Skeletal muscle tissue (tissue), 4 donors: ENCODE data around the gene U2AF2. TPM values are rescaled to one million over a fixed set of nuclear protein-coding genes. Genes with fewer than 3 reads are reported as not detected.

Source experiments
- H3K27ac ChIP-seq: one replicate; pipeline ENCODE4 v1.7.0; 2013; ENCODE audit warnings: mild to moderate bottlenecking, low read depth, low read length, inconsistent platforms
- H3K27me3 ChIP-seq, 3 donors: one replicate each; pipeline ENCODE4 v1.7.0; 2013; ENCODE audit warnings: low read length in 3 of 3; ENCODE audit not compliant: control insufficient read depth in 3 of 3, insufficient read depth in 3 of 3
- H3K36me3 ChIP-seq, 3 donors: one replicate each; pipeline ENCODE4 v1.7.0; 2013; ENCODE audit warnings: low read length in 3 of 3; ENCODE audit not compliant: control insufficient read depth in 3 of 3, insufficient read depth in 3 of 3
- H3K4me1 ChIP-seq, 3 donors: one replicate each; pipeline ENCODE4 v1.7.0; 2013; ENCODE audit warnings: low read length in 3 of 3, mild to moderate bottlenecking in 3 of 3; ENCODE audit not compliant: control insufficient read depth in 3 of 3, insufficient read depth in 3 of 3
- H3K4me3 ChIP-seq, 3 donors: one replicate each; pipeline ENCODE4 v1.7.0; 2013; ENCODE audit warnings: low read length in 3 of 3
- H3K9ac ChIP-seq, 3 donors: one replicate each; pipeline ENCODE4 v1.7.0; 2013; ENCODE audit warnings: low read length in 3 of 3, mild to moderate bottlenecking in 3 of 3, moderate library complexity in 2 of 3, low read depth in 1 of 3
- H3K9me3 ChIP-seq, 3 donors: one replicate each; pipeline ENCODE4 v1.7.0; 2013; ENCODE audit warnings: low read length in 3 of 3; ENCODE audit not compliant: control insufficient read depth in 3 of 3
- total RNA-seq: library from RNA; depleted of rRNA; stranded (reverse); fragments of >200 nt; gene quantifications from one replicate; pipeline ENCODE4 v1.2.3, GENCODE V29; 2014
- donor health status: Osteomylitis.

The U2AF2 gene
- total RNA-seq, 1 donor from 2014 or later: 52.2 TPM

DNA sequence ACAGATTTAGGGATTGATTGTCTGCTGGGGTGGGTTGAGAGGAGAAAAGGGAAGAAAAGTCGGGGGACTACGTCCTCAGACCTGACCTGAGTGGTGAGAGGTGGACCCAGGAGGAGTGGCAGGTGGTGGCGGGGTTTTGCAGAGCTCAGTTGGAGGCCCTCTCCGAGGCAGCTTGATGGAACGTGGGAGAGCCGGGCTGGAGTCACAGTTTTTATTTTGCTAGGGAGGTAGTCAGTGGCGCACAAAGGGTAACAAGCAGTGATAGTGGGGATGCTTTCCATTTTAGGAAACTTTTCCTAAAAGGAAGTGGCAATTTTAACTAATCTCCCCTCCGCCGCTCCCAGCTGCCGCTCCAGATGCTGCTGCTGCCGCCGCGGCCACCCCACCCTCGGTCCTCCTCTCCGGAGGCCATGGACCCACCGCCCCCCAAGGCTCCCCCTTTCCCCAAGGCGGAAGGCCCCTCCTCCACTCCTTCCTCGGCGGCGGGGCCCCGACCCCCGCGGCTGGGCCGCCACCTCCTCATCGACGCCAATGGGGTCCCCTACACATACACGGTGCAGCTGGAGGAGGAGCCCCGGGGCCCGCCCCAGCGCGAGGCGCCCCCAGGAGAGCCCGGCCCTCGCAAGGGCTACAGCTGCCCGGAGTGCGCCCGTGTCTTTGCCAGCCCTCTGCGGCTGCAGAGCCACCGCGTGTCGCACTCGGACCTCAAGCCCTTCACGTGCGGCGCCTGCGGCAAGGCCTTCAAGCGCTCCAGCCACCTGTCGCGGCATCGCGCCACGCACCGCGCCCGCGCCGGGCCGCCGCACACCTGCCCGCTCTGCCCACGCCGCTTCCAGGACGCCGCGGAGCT lies 12.5 kb upstream of the U2AF2 start:
- H3K4me3 ChIP-seq: peak overlapping the region; percentile 81 to 87 (median 86)
- H3K36me3 ChIP-seq: peaks cover 10 to 17% (median 14%) of the 10 kb centered on the region in 3 donors
- no peaks in the 10 kb centered on the region for H3K9me3 ChIP-seq
- H3K4me1 ChIP-seq: peaks cover 58 to 67% (median 65%) of the 10 kb centered on the region in 3 donors
- peak overlapping the region; percentile 85 for H3K27ac ChIP-seq
- peak overlapping the region; percentile 52 to 87 (median 78) for H3K9ac ChIP-seq
- H3K27me3 ChIP-seq: no peaks in the 10 kb centered on the region

DNA sequence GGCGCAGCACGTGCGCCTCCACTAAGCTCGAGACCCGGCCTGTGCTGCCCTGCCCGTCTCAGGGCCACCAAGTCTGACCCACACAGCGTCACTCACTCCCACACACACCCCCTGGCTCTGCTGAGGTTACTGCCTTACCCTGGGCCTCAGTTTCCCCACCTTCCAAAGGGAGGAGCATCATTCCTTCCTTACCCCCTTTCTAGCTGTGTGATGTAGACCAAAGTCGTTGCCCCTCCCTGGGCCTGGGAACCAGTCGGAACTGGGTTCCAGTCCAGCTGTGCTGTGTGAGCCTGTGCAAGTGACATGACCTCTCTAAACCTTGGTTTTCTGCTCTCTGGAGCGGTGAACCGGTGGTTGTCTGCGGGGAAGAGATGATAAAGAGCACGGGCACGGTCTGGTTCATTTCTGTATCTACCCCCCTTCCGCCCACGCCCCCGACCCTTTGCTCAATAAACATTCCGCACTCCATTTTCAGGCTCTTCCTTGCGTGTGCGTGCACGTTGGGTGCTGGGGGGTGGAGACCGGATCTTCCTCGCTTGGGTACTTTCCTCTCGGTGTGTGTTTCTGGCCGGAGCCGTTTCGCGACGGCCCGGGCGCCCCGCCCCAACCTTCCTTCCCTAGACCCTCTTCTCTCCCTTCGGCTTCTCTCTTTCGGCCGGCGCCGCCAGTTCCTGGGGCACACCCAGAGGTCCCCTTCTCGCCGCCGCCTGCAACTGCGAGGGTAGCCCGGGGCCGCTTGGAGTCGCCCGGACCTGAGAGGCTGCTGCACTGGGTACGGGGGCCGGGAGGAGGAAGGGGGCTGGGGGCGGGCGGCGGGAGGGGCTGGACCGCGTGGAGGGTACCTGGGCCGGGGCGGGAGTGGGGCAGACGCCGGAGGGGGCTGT lies 11.6 kb upstream of the U2AF2 start, which contains the start of gene ZNF581:
Gene ZNF581 (plus strand): TSS at position 647 of the 884 bp plus-strand sequence. CDS start 923 bp downstream, outside the sequence.
- Histone ChIP-seq H3K4me1 (peaks cover 55 to 63% (median 61%) of the 10 kb centered on the region in 3 donors), H3K4me3 (peak within 1 kb of the TSS; percentile 81 to 86 (median 81))

DNA sequence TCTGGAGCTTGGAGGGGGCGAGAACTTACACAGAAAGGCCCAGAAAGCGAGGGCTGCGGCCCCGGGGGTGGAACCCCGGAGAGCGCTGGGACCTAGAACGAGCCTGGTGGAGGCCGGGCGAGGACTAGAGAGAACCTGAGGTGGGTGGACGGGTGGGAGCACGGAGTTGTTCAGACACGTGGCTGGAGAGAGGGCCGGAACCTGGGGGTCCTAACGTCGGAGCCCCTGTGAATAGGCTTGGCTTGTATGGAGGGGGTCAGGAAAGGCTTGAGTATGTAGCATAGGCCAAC lies 11.0 kb upstream of the U2AF2 start:
- H3K27ac ChIP-seq: peak overlapping the region; percentile 65
- peaks cover 10 to 14% (median 10%) of the 10 kb centered on the region in 3 donors for H3K36me3 ChIP-seq
- H3K4me3 ChIP-seq: peak overlapping the region; percentile 81 to 82 (median 81)
- H3K9me3 ChIP-seq: no peaks in the 10 kb centered on the region
- H3K27me3 ChIP-seq: no peaks in the 10 kb centered on the region
- H3K9ac ChIP-seq: peak overlapping the region; percentile 78 to 87 (median 82)
- peaks cover 58 to 63% (median 63%) of the 10 kb centered on the region in 3 donors for H3K4me1 ChIP-seq

More for the DNA sequence above, 11.6 kb upstream of the U2AF2 start, which contains the start of gene ZNF581:
- Histone ChIP-seq H3K9me3 (no peaks in the 10 kb centered on the region), H3K27me3 (no peaks in the 10 kb centered on the region), H3K9ac (peak within 1 kb of the TSS; percentile 78 to 87 (median 82)), H3K36me3 (peaks cover 10 to 14% (median 12%) of the 10 kb centered on the region in 3 donors), H3K27ac (peak within 1 kb of the TSS; percentile 65)

DNA sequence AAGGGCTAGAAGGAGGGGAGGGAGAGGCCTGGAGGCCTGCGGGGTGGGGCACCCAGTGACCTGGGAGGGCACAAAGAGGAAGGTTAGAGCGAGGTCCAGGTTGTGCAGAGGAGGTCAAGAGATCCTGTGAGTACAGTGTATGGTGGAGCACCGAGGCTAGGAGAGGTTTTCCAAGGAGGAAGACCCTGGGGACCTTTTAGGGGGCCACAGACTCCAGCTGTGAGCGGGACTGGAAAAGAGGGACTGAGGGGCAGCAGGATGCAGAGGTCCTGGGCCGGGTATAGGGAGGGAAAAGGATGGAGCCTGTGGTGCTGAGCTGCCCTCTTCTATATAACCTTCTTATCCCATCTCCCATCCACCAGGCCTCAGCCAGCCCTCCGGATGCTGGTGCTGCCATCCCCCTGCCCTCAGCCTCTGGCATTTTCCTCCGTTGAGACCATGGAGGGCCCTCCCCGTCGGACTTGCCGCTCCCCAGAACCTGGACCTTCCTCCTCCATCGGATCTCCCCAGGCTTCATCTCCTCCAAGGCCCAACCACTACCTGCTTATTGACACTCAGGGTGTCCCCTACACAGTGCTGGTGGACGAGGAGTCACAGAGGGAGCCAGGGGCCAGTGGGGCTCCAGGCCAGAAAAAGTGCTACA lies 10.5 kb upstream of the U2AF2 start:
- H3K9me3 ChIP-seq: no peaks in the 10 kb centered on the region
- peak overlapping the region; percentile 81 to 82 (median 81) for H3K4me3 ChIP-seq
- peak overlapping the region; percentile 78 to 87 (median 82) for H3K9ac ChIP-seq
- H3K36me3 ChIP-seq: peaks cover 10 to 14% (median 10%) of the 10 kb centered on the region in 3 donors
- no peaks in the 10 kb centered on the region for H3K27me3 ChIP-seq
- peaks cover 57 to 63% (median 63%) of the 10 kb centered on the region in 3 donors for H3K4me1 ChIP-seq
- peak overlapping the region; percentile 65 for H3K27ac ChIP-seq

DNA sequence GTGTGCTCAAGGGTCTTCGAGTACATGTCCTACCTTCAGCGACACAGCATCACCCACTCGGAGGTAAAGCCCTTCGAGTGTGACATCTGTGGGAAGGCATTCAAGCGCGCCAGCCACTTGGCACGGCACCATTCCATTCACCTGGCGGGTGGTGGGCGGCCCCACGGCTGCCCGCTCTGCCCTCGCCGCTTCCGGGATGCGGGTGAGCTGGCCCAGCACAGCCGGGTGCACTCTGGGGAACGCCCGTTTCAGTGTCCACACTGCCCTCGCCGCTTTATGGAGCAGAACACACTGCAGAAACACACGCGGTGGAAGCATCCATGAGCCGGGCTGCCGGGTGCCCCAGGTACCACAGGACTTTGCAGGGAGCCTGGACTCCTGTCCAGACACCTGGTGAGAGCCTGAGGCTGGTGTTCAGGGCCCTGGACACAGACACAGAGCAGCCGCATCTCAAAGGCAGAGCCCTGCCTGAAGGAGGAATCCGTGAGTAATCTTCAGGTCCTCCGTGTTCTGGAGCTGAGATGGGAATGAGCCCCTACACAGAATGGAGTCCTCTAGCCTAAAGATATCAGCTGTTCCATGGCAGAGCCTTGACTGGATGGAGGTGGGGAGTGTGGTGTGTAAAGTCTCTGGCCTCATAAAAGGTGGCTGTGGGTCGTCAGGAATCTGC lies 9.9 kb upstream of the U2AF2 start:
- H3K27me3 ChIP-seq: no peaks in the 10 kb centered on the region
- no peak overlapping the region for H3K27ac ChIP-seq
- H3K4me1 ChIP-seq: peaks cover 57 to 61% (median 60%) of the 10 kb centered on the region in 3 donors
- no peaks in the 10 kb centered on the region for H3K9me3 ChIP-seq
- H3K9ac ChIP-seq: peak overlapping the region in 1 of 3 donors; percentile 78
- peaks cover 10 to 14% (median 10%) of the 10 kb centered on the region in 3 donors for H3K36me3 ChIP-seq
- peak overlapping the region in 1 of 3 donors; percentile 82 for H3K4me3 ChIP-seq

DNA sequence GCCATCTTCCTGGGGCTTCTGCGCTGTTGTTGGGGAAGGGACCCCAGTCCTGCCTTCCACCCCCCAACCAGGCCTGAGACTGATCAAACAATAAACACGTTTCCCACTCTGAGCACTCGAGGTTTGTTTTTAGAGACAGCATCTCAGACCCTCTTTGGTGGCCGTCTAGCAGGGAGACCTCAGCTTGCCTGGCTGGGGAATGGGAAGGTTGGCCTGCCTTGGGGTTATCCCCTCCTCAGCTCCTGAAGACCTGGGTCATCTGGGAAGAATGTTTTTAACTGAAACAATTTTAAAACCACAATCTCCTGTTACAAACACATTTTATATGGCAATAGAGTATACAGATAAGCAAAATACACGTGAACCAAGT lies 9.3 kb upstream of the U2AF2 start:
- Histone ChIP-seq H3K4me3 (no peak overlapping the region), H3K27me3 (no peaks in the 10 kb centered on the region), H3K9ac (no peak overlapping the region), H3K9me3 (no peaks in the 10 kb centered on the region), H3K4me1 (peaks cover 52 to 56% (median 55%) of the 10 kb centered on the region in 3 donors), H3K36me3 (peaks cover 10 to 14% (median 12%) of the 10 kb centered on the region in 3 donors), H3K27ac (no peak overlapping the region)

DNA sequence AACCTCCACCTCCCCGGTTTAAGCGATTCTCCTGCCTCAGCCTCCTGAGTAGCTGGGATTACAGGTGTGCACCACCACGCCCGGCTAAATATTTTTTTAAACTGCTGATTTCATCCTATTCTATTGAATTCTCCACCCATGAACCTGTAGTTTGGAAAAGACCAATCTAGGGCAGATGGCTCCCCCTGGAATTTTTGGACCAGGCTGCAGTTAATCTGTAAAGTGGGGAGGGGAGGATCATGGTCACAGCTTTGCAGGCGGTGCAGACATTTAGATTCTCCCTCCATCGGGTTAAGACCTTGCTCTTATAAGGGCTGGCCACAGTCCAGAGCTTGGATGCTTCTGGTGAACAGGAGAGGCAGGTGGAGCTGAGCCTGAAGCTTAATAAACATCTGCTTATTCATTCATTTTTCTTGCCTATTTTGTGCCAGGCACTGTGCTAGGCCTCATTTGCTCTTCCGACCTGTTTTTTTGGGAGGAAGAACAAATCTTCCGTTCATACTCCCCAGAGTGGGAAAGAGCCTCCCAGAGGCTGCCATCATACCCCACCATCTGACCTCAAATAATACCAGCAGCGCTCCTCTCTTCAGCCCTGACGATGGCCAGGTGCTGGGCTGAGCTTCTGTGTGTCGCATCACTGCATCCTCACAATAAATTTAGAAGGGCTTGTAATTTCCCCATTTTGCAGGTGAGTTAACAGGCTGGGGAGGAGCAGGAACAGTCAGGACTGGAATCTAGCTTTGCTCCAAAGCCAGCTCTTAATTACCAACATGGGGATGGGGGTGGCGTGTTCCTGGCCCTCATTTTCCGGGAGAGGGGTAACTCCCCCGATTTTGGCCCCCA lies 7.7 kb upstream of the U2AF2 start:
- Histone ChIP-seq H3K36me3 (peaks cover 12 to 15% (median 14%) of the 10 kb centered on the region in 3 donors), H3K9ac (peak overlapping the region; percentile 80 to 88 (median 87)), H3K27me3 (no peaks in the 10 kb centered on the region), H3K4me1 (peaks cover 45 to 51% (median 46%) of the 10 kb centered on the region in 3 donors), H3K4me3 (peak overlapping the region; percentile 78 to 87 (median 85)), H3K27ac (peak overlapping the region; percentile 60), H3K9me3 (no peaks in the 10 kb centered on the region)

DNA sequence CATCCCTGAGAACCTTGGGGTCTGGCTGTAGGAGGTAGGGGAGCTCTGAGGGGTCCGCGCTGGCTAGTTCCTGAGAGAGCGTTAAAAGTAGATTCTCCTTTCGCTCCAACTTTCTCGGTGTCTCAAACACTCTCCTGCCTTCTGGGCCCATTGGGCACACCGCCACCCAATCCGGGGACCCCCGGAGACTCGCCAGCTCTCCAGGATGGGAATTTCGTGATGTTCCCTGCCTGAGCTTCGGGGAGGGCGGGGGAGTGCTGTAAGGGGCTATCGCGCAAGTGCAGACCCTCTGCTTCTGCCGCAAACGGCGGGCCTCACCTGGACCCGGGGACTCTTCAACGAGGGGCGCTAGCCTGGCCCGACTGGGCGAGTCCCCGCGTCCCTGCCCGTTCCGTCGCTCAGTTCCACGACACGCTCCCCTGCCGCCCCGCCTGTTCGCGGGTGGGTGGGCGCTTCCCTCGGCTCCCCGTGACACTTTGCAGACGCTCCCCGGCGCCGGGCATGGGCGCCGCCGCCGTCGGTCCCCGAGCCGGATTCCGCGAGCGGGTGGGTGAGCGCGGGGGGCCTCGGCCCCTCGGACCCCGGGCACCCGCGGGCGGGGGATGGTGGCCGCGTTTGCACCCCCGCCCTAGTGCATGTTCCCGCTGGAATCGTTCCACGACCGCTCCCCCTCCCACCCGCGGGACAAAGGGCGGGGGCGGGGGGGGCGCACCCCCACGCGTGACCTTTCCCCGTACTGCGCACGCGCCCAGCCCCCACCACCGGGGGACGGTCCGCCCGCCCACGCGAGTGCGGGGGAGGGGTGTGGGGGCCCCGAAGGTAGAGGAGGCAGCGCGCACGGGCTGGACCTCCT lies 6.9 kb upstream of the U2AF2 start, which contains the start of gene CCDC106:
Gene CCDC106 (plus strand): TSS at position 481 of the 853 bp plus-strand sequence. CDS start 835 bp downstream, outside the sequence.
- Histone ChIP-seq H3K4me3 (peak within 1 kb of the TSS; percentile 78 to 87 (median 85)), H3K27ac (peak within 1 kb of the TSS; percentile 60), H3K4me1 (peaks cover 36 to 44% (median 38%) of the 10 kb centered on the region in 3 donors), H3K9ac (peak within 1 kb of the TSS; percentile 80 to 88 (median 87)), H3K27me3 (no peaks in the 10 kb centered on the region), H3K36me3 (peaks cover 12 to 16% (median 14%) of the 10 kb centered on the region in 3 donors), H3K9me3 (no peaks in the 10 kb centered on the region)
